ENCODE measurements around the gene MYOG. TPM values are rescaled to one million over a fixed set of nuclear protein-coding genes. Genes with fewer than 3 reads are reported as not detected.

MYOG gene
- total and polyA plus RNA-seq, 2 experiments from 2014 or later: not detected

DNA sequence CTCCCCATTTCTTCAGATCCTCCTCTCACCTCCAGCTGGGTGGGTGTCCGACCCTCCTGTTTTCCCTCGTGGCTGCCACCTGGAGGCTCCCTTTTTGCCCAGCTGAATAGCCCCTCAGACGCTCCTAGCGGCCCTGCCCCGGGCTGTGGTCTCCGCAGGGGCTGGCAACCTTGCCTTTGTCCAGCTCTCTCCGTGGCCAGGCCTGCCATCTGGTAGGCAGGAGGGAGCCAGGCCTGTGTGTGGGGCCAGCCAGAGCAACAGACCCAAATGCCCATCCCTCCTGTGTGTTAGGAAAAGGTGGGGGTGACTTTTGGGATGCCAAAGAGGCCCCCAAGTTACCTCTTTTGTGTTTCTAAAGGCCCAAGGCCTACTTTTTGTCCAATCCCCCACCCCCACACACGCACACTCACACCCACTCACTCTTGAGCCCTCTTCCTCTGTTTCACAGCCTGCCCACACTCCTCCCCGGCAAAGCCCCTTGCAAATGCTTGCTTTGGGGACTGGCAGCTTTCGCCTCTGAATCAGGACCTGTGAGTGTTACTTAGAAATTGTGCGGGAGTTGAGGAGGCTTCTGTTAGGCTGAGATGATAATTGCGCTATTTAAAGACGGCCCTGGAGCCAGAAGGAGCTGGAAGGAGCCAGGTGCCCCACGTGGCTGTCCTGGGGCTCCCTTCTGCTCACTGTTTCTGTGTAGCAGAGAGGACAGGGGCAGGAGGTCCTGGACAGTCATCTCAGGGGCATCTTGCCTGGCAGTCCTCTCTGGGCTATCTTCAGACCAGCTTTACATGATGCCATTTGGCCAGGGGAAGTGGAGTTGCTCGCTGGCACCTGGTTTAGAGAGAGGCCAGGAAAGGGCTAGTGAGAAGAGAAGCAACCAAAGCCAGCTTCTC lies 50.5 kb downstream of the MYOG start:
- Histone ChIP-seq H3K4me2 (no peak overlapping the region), H3K4me3 (no peak overlapping the region), H4K20me1 (replicated peaks; ENCODE audit: insufficient read depth) (no peaks in the 10 kb centered on the region), H3K4me1 (ENCODE audit: insufficient read depth) (peaks cover 16% of the 10 kb centered on the region; the same call in 1 of the 2 replicates), H2AFZ (no peak overlapping the region), H3F3A (replicated peaks; ENCODE audit: low read depth) (no peaks in the 10 kb centered on the region), H3K27me3 (ENCODE audit: insufficient read depth) (no peaks in the 10 kb centered on the region), H3K9me2 (ENCODE audit: insufficient read depth) (no peaks in the 10 kb centered on the region), H3K79me2 (replicated peaks; ENCODE audit: insufficient read depth) (no peaks in the 10 kb centered on the region), H3K36me3 (ENCODE audit: insufficient read depth) (no peaks in the 10 kb centered on the region), H3K27ac (ENCODE audit: low read depth) (no peak overlapping the region)
- ATAC-seq (peak; percentile 15), DNase-seq (ENCODE audit: low spot score) (peak; percentile 41)
- no peaks in the 10 kb centered on the region; the same call in 2 of the 3 replicates for H3K9me3 Mint-ChIP-seq
- no peaks in the 10 kb centered on the region for H3K36me3 Mint-ChIP-seq (ENCODE audit: low read depth)
- TF ChIP-seq CREB1 (CRISPR knock-in tag; IDR thresholded peaks at IDR 0.05; ENCODE audit: low read depth): no peak
- TF ChIP-seq, protein P1, sequence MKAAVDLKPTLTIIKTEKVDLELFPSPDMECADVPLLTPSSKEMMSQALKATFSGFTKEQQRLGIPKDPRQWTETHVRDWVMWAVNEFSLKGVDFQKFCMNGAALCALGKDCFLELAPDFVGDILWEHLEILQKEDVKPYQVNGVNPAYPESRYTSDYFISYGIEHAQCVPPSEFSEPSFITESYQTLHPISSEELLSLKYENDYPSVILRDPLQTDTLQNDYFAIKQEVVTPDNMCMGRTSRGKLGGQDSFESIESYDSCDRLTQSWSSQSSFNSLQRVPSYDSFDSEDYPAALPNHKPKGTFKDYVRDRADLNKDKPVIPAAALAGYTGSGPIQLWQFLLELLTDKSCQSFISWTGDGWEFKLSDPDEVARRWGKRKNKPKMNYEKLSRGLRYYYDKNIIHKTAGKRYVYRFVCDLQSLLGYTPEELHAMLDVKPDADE (IDR thresholded peaks at IDR 0.05): no peak
- TF ChIP-seq, protein P2, sequence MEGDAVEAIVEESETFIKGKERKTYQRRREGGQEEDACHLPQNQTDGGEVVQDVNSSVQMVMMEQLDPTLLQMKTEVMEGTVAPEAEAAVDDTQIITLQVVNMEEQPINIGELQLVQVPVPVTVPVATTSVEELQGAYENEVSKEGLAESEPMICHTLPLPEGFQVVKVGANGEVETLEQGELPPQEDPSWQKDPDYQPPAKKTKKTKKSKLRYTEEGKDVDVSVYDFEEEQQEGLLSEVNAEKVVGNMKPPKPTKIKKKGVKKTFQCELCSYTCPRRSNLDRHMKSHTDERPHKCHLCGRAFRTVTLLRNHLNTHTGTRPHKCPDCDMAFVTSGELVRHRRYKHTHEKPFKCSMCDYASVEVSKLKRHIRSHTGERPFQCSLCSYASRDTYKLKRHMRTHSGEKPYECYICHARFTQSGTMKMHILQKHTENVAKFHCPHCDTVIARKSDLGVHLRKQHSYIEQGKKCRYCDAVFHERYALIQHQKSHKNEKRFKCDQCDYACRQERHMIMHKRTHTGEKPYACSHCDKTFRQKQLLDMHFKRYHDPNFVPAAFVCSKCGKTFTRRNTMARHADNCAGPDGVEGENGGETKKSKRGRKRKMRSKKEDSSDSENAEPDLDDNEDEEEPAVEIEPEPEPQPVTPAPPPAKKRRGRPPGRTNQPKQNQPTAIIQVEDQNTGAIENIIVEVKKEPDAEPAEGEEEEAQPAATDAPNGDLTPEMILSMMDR (conservative IDR thresholded peaks at IDR 0.05; ENCODE audit: low read depth in 2 of 2): peak; percentile 8 to 31; a peak in 2 of 4 replicates
- H3K27ac Mint-ChIP-seq: no peak overlapping the region
- no peak overlapping the region for H3K4me3 Mint-ChIP-seq
- H3K4me1 Mint-ChIP-seq: peaks cover 23% of the 10 kb centered on the region
- H3K27me3 Mint-ChIP-seq (ENCODE audit: insufficient read depth, low read depth, poor library complexity): peaks cover 12% of the 10 kb centered on the region

DNA sequence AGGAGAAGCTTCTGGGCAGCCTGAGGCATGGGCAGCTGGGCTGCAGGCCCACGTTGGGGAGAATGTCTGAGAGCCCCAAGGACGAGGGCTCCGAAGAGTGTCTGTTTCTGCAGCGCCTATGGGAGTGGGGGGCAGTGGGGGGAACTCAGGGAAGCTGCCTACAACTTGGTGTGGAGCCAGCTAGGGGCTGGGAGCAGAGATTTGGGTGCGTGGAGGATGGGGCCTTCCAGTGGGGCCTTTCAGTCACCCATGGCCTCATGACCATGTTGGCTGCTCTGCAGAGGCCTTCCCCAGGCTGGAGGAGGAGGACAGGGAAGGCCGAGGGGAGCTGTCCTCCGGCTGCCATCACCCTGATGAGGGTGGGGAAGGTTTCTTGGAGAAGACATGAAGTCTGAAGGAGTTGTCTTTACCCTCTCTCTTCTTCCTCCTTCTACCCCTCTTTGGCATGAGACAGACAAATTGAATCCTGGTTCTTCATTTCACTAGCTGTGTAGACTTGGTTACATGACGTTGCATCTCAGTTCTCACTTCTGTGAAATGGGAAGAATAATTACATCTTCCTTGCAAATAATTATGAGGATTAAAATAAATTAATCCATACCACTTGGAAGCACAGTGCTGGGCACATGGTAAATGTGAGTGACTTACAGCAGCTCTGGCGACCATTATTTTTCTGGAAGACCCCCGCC lies 51.2 kb downstream of the MYOG start:
- no peaks in the 10 kb centered on the region; the same call in 2 of the 3 replicates for H3K9me3 Mint-ChIP-seq
- H3K4me2 ChIP-seq: no peak overlapping the region
- peaks cover 12% of the 10 kb centered on the region; the same call in 1 of the 2 replicates for H3K4me1 ChIP-seq (ENCODE audit: insufficient read depth)
- H3K79me2 ChIP-seq (replicated peaks; ENCODE audit: insufficient read depth): no peaks in the 10 kb centered on the region
- H2AFZ ChIP-seq: no peak overlapping the region
- H3K4me1 Mint-ChIP-seq: peaks cover 19% of the 10 kb centered on the region
- H3K27me3 ChIP-seq (ENCODE audit: insufficient read depth): no peaks in the 10 kb centered on the region
- H3K27me3 Mint-ChIP-seq (ENCODE audit: insufficient read depth, low read depth, poor library complexity): peaks cover 12% of the 10 kb centered on the region
- no peak overlapping the region for H3K27ac Mint-ChIP-seq
- DNase-seq (ENCODE audit: low spot score) (no peak), ATAC-seq (no peak)
- H3K9me2 ChIP-seq (ENCODE audit: insufficient read depth): no peaks in the 10 kb centered on the region
- no peaks in the 10 kb centered on the region for H3K36me3 Mint-ChIP-seq (ENCODE audit: low read depth)
- no peaks in the 10 kb centered on the region for H3K36me3 ChIP-seq (ENCODE audit: insufficient read depth)
- no peak overlapping the region for H3K4me3 Mint-ChIP-seq
- no peak overlapping the region for H3K4me3 ChIP-seq
- no peaks in the 10 kb centered on the region for H4K20me1 ChIP-seq (replicated peaks; ENCODE audit: insufficient read depth)
- H3K27ac ChIP-seq (ENCODE audit: low read depth): no peak overlapping the region
- no peaks in the 10 kb centered on the region for H3F3A ChIP-seq (replicated peaks; ENCODE audit: low read depth)
- TF ChIP-seq CREB1 (CRISPR knock-in tag; IDR thresholded peaks at IDR 0.05; ENCODE audit: low read depth) (no peak), EZH2 (IDR thresholded peaks at IDR 0.05; ENCODE audit: low read depth, unreplicated experiment) (no peak)
- TF ChIP-seq, protein P1 (IDR thresholded peaks at IDR 0.05): no peak
